Testis (tissue), 2 donors: ENCODE measurements around the gene ERICH2.

ENCODE experiments used
- POLR2A ChIP-seq: fragments of 450-650 bp; IDR thresholded peaks from one replicate; pipeline ENCODE4 v1.6.1; 2017; ENCODE audit warnings: antibody characterized with exemption, mild to moderate bottlenecking, moderate library complexity
- TF ChIP-seq, protein P1 (sequence below), 3 experiments: fragments of 450-650 bp in 2 of 3; fragments of 200-600 bp in 1 of 3; sonication (generic) in 1 of 3; IDR thresholded peaks; one replicate each; pipeline ENCODE4 v1.5.1; 2016 to 2019; ENCODE audit warnings: antibody characterized with exemption in 3 of 3, mild to moderate bottlenecking in 2 of 3, moderate library complexity in 1 of 3

DNA sequence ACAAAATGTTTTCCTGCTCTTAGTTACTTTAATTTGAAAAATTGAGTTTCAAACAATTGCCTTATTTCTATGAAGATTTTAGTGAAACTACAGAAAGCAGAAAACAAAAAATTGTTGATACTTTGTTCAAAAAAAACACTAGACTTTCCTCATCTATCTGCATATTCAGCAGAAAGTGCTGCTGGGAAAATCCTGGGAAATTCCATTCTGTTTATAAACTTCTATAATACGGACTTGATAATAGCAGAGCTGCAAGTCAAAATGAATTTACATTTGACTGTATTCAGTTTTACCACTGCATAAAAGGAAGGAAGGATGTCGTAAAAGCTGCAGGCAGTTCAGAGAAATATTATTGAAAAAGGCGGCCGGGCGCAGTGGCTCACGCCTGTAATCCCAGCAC, 24.9 kb upstream of the ERICH2 start:
- TF ChIP-seq, protein P1, sequence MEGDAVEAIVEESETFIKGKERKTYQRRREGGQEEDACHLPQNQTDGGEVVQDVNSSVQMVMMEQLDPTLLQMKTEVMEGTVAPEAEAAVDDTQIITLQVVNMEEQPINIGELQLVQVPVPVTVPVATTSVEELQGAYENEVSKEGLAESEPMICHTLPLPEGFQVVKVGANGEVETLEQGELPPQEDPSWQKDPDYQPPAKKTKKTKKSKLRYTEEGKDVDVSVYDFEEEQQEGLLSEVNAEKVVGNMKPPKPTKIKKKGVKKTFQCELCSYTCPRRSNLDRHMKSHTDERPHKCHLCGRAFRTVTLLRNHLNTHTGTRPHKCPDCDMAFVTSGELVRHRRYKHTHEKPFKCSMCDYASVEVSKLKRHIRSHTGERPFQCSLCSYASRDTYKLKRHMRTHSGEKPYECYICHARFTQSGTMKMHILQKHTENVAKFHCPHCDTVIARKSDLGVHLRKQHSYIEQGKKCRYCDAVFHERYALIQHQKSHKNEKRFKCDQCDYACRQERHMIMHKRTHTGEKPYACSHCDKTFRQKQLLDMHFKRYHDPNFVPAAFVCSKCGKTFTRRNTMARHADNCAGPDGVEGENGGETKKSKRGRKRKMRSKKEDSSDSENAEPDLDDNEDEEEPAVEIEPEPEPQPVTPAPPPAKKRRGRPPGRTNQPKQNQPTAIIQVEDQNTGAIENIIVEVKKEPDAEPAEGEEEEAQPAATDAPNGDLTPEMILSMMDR (IDR thresholded peaks at IDR 0.05), result no peak
- no peak for TF ChIP-seq POLR2A
